HepG2 (cell line): ENCODE data around the gene SSBP4. TPM values are rescaled to one million over a fixed set of nuclear protein-coding genes. Genes with fewer than 3 reads are reported as not detected.

Source experiments
- CHD4 ChIP-seq: fragments of 200-600 bp; sonication (generic); IDR thresholded peaks from 2 replicates; pipeline ENCODE4 v1.7.0; 2017; ENCODE audit warnings: mild to moderate bottlenecking, low read length, borderline replicate concordance
- FOXJ3 ChIP-seq: sonication (generic); formaldehyde crosslinking; IDR thresholded peaks from 2 replicates; pipeline ENCODE4 v1.4.0; 2020; ENCODE audit warnings: missing genetic modification reagents, mild to moderate bottlenecking, borderline replicate concordance
- MYC ChIP-seq: sonication (generic); formaldehyde crosslinking; IDR thresholded peaks from 2 replicates; pipeline ENCODE4 v1.9.0; 2021; ENCODE audit warnings: missing genetic modification reagents, borderline replicate concordance
- NCOA5 ChIP-seq: sonication (generic); formaldehyde crosslinking; IDR thresholded peaks from 2 replicates; pipeline ENCODE4 v1.4.0; 2020; ENCODE audit warnings: missing genetic modification reagents
- NFIB ChIP-seq: sonication (generic); formaldehyde crosslinking; IDR thresholded peaks from 2 replicates; pipeline ENCODE4 v1.9.0; 2021; ENCODE audit warnings: missing genetic modification reagents, mild to moderate bottlenecking, borderline replicate concordance
- SIX1 ChIP-seq: sonication (generic); formaldehyde crosslinking; IDR thresholded peaks from 2 replicates; pipeline ENCODE4 v1.4.0; 2020; ENCODE audit warnings: missing genetic modification reagents, borderline replicate concordance
- SRSF1 ChIP-seq: fragments of 200-400 bp; formaldehyde crosslinking; optimal IDR thresholded peaks from 2 replicates; pipeline ENCODE3; 2017; ENCODE audit warnings: mild to moderate bottlenecking, low read depth, low read length, moderate library complexity
- SSRP1 ChIP-seq: IDR thresholded peaks from 2 replicates; pipeline ENCODE4 v1.6.1; 2016; ENCODE audit warnings: control low read depth
- TCF7L2 ChIP-seq: IDR thresholded peaks from 2 replicates; pipeline ENCODE4 v1.6.1; 2011; ENCODE audit warnings: mild to moderate bottlenecking, low read depth, low read length, moderate library complexity
- ZNF256 ChIP-seq: sonication (generic); formaldehyde crosslinking; conservative IDR thresholded peaks from 2 replicates; pipeline ENCODE4 v1.4.0; 2020; ENCODE audit warnings: missing genetic modification reagents
- ZNF558 ChIP-seq: sonication (generic); formaldehyde crosslinking; IDR thresholded peaks from 2 replicates; pipeline ENCODE4 v1.9.0; 2022; ENCODE audit warnings: mild to moderate bottlenecking, missing genetic modification reagents, borderline replicate concordance
- ZNF678 ChIP-seq: sonication (generic); formaldehyde crosslinking; IDR thresholded peaks from 2 replicates; pipeline ENCODE4 v1.4.0; 2020; ENCODE audit warnings: mild to moderate bottlenecking, missing genetic modification reagents
- polyA plus RNA-seq, 8 experiments: library from polyadenylated mRNA; depleted of rRNA in 3 of 8; stranded (reverse) in 7 of 8; unstranded in 1 of 8; fragments of >200 nt; fragmentation: Illumina TruSeq in 4 of 8; extraction: Trizol in 4 of 8; gene quantifications; 2 replicates each; pipeline versions ENCODE4 v1.2.1 to v1.2.3, GENCODE V29; 2011 to 2016; ENCODE audit warnings: low read depth in 4 of 8, missing spikeins in 1 of 8, mixed read lengths in 1 of 8; ENCODE audit not compliant: insufficient read depth in 1 of 8
- total RNA-seq, 5 experiments: library from RNA; depleted of rRNA; stranded (reverse); fragments of >200 nt; fragmentation: Illumina TruSeq; extraction: Trizol; gene quantifications; 2 replicates each; pipeline ENCODE4 v1.2.3, GENCODE V29; 2016; ENCODE audit warnings: low read depth in 1 of 5
- TF ChIP-seq, protein P1 (sequence below): sonication (generic); formaldehyde crosslinking; conservative IDR thresholded peaks from 2 replicates; pipeline ENCODE4 v1.4.0; 2020; ENCODE audit warnings: mild to moderate bottlenecking, missing genetic modification reagents, moderate library complexity
- TF ChIP-seq, protein P2 (sequence below): sonication (generic); formaldehyde crosslinking; IDR thresholded peaks from 2 replicates; pipeline ENCODE4 v1.5.1; 2020; ENCODE audit warnings: mild to moderate bottlenecking, missing genetic modification reagents, borderline replicate concordance
- TF ChIP-seq, protein P3 (sequence below): IDR thresholded peaks from 2 replicates; pipeline ENCODE4 v1.6.1; 2018; ENCODE audit warnings: missing genetic modification reagents
- TF ChIP-seq, protein P4 (sequence below): IDR thresholded peaks from 2 replicates; pipeline ENCODE4 v1.6.1; 2016; ENCODE audit warnings: control low read depth
- TF ChIP-seq, protein P5 (sequence below): sonication (generic); formaldehyde crosslinking; IDR thresholded peaks from 2 replicates; pipeline ENCODE4 v1.5.0; 2020; ENCODE audit warnings: missing genetic modification reagents

Gene SSBP4
- total and polyA plus RNA-seq, 2 of the 13 experiments (the other 11 are each of a cell fraction or from before 2014, with no cell fraction given) = 20.8 to 39.5 TPM

DNA sequence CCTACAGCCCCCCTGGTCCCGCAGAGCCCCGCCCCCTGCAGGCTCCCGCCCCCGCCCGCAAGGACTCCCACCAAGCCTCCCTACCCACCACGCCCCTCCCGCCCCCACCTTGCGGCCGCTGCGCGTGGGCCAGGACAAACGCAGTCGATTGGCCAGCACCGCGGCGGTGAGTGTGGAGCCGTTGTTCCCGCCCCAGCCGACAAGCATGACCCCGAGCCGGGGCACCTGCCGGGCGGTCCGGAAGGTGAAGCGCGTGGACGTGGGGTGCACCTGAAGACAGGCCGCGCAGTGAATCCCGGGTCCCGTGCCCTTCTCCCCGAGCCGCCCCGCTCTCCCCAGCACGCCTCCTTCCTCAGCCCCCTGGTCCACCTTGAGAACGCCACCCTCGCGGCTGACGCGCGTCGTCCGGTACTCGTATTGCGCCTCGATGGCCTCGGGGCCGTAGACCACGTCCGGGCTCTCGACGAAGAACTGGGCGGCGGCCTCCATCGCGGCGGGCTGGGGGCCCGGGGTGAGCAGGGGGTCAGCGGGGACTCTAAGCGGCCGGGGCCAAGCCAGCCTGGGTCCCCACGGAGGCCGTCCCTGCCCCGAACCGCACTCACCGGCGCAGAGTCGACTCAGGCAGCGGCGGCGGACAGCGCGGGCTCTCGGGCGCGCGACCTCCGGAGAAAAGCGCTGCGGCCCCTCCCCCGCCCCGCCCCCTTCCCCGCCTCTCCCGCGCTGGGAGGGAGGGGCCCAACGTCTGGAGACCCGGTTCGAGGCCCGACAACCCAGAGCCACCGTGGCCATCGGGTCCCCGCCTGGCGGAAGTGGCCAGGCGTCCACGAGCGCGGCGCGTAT is 18.5 kb downstream of the SSBP4 start, which contains the start of gene ISYNA1 (continued):
- TF ChIP-seq, protein P1, sequence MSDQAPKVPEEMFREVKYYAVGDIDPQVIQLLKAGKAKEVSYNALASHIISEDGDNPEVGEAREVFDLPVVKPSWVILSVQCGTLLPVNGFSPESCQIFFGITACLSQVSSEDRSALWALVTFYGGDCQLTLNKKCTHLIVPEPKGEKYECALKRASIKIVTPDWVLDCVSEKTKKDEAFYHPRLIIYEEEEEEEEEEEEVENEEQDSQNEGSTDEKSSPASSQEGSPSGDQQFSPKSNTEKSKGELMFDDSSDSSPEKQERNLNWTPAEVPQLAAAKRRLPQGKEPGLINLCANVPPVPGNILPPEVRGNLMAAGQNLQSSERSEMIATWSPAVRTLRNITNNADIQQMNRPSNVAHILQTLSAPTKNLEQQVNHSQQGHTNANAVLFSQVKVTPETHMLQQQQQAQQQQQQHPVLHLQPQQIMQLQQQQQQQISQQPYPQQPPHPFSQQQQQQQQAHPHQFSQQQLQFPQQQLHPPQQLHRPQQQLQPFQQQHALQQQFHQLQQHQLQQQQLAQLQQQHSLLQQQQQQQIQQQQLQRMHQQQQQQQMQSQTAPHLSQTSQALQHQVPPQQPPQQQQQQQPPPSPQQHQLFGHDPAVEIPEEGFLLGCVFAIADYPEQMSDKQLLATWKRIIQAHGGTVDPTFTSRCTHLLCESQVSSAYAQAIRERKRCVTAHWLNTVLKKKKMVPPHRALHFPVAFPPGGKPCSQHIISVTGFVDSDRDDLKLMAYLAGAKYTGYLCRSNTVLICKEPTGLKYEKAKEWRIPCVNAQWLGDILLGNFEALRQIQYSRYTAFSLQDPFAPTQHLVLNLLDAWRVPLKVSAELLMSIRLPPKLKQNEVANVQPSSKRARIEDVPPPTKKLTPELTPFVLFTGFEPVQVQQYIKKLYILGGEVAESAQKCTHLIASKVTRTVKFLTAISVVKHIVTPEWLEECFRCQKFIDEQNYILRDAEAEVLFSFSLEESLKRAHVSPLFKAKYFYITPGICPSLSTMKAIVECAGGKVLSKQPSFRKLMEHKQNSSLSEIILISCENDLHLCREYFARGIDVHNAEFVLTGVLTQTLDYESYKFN (CRISPR knock-in tag) = no peak
- TF ChIP-seq SSRP1 = 0 out of 2 replicates have a peak, but pooled peaks have one; percentile 21
- TF ChIP-seq, protein P2, sequence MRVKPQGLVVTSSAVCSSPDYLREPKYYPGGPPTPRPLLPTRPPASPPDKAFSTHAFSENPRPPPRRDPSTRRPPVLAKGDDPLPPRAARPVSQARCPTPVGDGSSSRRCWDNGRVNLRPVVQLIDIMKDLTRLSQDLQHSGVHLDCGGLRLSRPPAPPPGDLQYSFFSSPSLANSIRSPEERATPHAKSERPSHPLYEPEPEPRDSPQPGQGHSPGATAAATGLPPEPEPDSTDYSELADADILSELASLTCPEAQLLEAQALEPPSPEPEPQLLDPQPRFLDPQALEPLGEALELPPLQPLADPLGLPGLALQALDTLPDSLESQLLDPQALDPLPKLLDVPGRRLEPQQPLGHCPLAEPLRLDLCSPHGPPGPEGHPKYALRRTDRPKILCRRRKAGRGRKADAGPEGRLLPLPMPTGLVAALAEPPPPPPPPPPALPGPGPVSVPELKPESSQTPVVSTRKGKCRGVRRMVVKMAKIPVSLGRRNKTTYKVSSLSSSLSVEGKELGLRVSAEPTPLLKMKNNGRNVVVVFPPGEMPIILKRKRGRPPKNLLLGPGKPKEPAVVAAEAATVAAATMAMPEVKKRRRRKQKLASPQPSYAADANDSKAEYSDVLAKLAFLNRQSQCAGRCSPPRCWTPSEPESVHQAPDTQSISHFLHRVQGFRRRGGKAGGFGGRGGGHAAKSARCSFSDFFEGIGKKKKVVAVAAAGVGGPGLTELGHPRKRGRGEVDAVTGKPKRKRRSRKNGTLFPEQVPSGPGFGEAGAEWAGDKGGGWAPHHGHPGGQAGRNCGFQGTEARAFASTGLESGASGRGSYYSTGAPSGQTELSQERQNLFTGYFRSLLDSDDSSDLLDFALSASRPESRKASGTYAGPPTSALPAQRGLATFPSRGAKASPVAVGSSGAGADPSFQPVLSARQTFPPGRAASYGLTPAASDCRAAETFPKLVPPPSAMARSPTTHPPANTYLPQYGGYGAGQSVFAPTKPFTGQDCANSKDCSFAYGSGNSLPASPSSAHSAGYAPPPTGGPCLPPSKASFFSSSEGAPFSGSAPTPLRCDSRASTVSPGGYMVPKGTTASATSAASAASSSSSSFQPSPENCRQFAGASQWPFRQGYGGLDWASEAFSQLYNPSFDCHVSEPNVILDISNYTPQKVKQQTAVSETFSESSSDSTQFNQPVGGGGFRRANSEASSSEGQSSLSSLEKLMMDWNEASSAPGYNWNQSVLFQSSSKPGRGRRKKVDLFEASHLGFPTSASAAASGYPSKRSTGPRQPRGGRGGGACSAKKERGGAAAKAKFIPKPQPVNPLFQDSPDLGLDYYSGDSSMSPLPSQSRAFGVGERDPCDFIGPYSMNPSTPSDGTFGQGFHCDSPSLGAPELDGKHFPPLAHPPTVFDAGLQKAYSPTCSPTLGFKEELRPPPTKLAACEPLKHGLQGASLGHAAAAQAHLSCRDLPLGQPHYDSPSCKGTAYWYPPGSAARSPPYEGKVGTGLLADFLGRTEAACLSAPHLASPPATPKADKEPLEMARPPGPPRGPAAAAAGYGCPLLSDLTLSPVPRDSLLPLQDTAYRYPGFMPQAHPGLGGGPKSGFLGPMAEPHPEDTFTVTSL (CRISPR knock-in tag) = no peak
- no peak for TF ChIP-seq MYC (CRISPR knock-in tag)
- no peak for TF ChIP-seq SRSF1
- TF ChIP-seq, protein P3, sequence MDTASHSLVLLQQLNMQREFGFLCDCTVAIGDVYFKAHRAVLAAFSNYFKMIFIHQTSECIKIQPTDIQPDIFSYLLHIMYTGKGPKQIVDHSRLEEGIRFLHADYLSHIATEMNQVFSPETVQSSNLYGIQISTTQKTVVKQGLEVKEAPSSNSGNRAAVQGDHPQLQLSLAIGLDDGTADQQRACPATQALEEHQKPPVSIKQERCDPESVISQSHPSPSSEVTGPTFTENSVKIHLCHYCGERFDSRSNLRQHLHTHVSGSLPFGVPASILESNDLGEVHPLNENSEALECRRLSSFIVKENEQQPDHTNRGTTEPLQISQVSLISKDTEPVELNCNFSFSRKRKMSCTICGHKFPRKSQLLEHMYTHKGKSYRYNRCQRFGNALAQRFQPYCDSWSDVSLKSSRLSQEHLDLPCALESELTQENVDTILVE = peak; percentile 71; the same call in 1 of the 2 replicates
- TF ChIP-seq TCF7L2 = no peak
- TF ChIP-seq SIX1 = no peak
- TF ChIP-seq, protein P4, sequence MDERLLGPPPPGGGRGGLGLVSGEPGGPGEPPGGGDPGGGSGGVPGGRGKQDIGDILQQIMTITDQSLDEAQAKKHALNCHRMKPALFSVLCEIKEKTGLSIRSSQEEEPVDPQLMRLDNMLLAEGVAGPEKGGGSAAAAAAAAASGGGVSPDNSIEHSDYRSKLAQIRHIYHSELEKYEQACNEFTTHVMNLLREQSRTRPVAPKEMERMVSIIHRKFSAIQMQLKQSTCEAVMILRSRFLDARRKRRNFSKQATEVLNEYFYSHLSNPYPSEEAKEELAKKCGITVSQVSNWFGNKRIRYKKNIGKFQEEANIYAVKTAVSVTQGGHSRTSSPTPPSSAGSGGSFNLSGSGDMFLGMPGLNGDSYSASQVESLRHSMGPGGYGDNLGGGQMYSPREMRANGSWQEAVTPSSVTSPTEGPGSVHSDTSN (CRISPR knock-in tag) = no peak
- no peak for TF ChIP-seq ZNF558 (CRISPR knock-in tag)
- no peak for TF ChIP-seq FOXJ3 (CRISPR knock-in tag)
- no peak for TF ChIP-seq ZNF678 (CRISPR knock-in tag)
- 0 out of 2 replicates have a peak, but pooled peaks have one; percentile 37 for TF ChIP-seq NCOA5 (CRISPR knock-in tag)
- TF ChIP-seq NFIB = no peak
- TF ChIP-seq, protein P5, sequence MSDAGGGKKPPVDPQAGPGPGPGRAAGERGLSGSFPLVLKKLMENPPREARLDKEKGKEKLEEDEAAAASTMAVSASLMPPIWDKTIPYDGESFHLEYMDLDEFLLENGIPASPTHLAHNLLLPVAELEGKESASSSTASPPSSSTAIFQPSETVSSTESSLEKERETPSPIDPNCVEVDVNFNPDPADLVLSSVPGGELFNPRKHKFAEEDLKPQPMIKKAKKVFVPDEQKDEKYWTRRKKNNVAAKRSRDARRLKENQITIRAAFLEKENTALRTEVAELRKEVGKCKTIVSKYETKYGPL (CRISPR knock-in tag) = no peak
- no peak for TF ChIP-seq CHD4
- no peak for TF ChIP-seq ZNF256 (CRISPR knock-in tag)
